Suppressor macrophage treated with lipopolysaccharide for 4 hours (primary cell): Measurements from ENCODE around the gene ACSM2B.
"Not testable (repeated sequence)": the region's sequence is repeated elsewhere in the genome, so short reads cannot be mapped to it uniquely, and the experiment has no call there.

Experiments
- DNase-seq: peaks from one replicate; pipeline ENCODE4 v3.0.0-alpha.2; 2020

Gene ACSM2B

DNA sequence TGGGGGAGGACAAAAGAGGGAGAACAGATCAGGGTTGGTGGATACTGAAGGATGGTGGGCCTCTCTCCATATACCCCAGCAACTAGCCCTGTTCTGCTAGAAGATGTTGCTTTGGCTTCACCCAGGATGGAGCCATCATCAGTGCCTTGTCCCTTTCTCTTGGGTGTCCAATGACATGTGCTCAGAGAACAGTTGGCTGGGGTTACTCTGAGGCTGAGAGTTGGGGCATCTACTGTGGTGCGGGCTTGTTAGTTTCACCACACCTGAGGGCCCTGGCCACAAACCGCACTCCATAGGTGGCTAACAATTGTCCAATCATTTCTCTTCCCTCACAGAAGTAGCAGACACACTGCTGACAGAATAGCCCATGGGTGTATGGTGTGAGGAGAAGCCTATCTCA is 18.9 kb upstream of the ACSM2B start:
- DNase-seq = not testable (repeated sequence)

DNA sequence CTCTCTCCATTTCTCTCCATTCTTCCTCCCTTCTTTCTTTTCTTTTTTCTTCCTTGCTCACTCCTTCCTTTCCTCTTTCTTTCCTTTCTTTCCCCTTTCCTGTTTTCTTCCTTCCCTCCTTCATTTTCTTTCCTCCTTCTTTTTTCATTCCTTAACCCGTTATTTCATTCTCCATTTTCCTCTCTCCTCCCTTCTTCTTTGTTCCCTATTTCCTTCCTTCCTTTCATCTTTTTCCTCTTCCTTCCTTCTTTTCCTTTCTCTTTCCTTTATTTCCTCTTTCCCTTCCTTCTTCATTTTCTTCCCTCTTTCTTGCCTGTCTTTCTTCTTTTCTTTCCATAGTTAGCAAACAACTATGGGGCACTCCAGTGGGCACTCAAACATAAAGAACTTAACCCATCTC is 16.6 kb upstream of the ACSM2B start:
- not testable (repeated sequence) for DNase-seq

GRCh38 chr16:20589486-20589885 is 13.3 kb upstream of the ACSM2B start:
- not testable (repeated sequence) for DNase-seq

DNA sequence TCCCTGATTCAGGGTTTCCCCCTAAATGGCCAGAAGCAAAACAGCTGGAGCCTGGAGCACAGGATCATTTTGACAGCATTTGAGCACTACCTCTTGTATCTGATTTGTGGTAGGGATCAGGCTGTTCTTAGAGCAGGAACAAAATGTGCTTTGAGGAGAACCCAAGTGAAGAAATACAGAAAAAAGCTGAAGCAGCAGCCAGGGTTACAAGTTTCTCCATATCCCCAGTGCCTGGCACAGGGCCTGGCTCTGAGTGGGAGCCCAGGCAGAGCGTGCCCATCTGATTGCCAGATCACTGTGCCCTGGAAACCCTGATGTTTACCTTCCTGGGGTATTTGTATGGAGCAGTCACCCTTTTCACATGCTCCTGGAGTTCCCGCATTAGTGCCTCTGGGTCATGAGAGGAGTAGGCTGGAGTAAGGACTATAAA is 11.5 kb upstream of the ACSM2B start:
- not testable (repeated sequence) for DNase-seq

GRCh38 chr16:20586716-20587115 is 10.5 kb upstream of the ACSM2B start:
- not testable (repeated sequence) for DNase-seq

- not testable (repeated sequence) for DNase-seq
Measured at GRCh38 chr16:20586112-20586511, 9.9 kb upstream of the ACSM2B start.

GRCh38 chr16:20580487-20581259 is 4.5 kb upstream of the ACSM2B start:
- DNase-seq = not testable (repeated sequence)

DNA sequence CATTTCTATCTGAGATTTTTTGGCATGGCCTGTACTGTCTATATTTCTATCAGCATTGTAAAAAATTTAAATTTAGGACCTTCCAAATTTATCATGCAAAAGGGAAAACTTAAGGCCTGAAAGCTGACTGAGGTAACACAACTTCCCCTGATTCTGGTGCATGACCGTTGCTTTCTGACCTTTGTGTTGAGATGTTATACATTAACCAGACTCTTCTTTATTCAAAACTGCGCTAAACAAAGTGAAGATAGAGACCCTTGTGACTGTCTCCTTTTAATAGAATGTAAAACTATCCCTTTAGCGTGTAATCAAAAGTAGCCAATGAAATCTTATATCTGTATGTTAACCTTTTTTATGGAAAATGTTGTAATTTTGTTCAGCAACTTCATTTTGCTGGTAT is 1.9 kb upstream of the ACSM2B start:
- DNase-seq = not testable (repeated sequence)

GRCh38 chr16:20569117-20569651 is 7.0 kb downstream of the ACSM2B start:
- not testable (repeated sequence) for DNase-seq

DNA sequence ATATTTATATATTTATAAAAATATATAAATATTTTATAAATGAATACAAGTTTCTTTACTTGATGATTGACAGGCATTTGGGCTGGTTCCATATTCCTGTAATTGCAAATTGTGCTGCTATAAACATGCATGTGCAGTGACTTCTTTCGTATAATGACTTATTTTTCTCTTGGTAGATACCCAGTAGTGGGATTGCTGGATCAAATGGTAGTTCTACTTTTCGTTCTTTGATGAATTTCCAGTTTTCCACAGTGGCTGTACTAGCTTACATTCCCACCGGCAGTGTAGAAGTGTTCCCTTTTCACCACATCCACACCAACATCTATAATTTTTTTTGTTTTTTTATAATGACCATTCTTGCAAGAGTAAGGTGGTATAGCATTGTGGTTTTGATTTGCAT is 7.8 kb downstream of the ACSM2B start:
- no peak for DNase-seq

GRCh38 chr16:20566864-20567263 is 9.3 kb downstream of the ACSM2B start:
- no peak for DNase-seq

DNA sequence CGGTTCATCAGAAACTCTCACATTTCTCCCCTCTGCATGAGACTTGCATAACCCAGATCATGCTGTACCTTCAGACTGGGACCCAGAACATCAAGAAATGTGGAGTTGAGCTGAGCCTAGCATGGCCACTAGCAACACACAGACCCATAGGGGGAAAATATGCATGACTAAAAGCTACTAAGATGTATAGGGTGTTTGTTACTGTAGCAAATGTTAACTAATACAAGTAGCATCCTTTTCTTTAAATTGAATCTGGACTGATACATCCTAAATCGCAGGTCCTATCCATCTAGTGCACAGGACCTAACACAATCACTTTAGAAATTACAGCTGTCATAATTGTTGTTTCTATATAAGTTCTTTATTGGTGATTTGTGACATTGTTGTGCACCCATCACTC is 10.8 kb downstream of the ACSM2B start:
- DNase-seq = not testable (repeated sequence)

DNA sequence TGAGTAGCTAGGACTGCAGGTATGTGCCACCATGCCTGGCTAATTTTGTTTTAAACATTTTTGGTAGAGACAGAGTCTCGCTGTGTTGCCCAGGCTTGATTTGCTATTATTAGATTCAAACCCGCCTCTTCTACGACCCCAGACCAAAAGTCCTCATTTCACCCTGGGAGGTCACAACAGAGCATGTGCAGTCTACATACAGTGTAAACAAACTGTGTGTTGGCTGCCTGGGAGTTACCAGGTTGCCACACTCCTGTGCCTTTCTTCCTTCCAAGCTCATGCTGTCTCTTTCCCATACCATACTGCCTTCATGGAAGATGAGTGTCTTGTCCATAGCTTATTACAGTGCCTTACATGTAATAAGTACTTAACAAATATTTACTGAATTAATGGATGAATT is 11.9 kb downstream of the ACSM2B start:
- not testable (repeated sequence) for DNase-seq

- not testable (repeated sequence) for DNase-seq
Measured at GRCh38 chr16:20555628-20556027, 20.5 kb downstream of the ACSM2B start.

DNA sequence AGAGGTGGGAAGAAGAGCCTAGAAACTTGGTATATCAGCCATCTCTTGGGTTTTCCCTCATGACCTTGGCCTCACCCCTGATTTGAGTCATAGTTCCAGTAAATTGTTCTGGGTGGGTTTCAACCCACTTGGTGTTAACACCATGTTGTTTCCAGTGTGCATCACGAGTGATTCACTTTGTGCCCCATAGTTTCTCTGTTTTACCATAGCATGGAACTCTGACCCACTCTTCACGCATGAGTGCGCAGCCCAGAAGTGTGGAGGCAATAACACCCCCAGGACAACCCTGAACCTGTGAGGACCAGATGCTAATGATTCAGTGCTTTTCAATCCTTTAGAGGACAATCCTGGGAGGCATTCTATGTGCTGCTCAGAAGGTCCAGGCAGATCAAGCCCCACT is 21.5 kb downstream of the ACSM2B start:
- DNase-seq = not testable (repeated sequence)

DNA sequence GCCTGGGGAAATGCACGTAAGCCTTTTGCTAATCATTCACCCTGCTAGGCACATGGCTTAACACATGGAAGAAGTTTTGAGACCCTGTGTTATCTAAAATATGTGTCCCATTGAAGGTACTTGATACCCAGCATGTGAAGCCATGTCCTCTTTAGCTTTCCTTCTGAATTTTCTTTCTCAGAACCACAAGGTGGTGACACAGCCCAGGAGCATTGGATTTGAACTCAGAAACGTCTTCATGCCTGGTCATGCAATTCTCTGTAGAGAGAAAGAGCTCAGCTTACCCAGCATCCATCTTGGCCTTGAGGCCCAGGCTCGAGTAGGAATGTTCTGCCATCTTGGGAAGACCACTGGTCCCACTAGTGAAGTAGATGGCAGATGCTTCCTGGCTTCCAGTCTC is 22.7 kb downstream of the ACSM2B start:
- not testable (repeated sequence) for DNase-seq

DNA sequence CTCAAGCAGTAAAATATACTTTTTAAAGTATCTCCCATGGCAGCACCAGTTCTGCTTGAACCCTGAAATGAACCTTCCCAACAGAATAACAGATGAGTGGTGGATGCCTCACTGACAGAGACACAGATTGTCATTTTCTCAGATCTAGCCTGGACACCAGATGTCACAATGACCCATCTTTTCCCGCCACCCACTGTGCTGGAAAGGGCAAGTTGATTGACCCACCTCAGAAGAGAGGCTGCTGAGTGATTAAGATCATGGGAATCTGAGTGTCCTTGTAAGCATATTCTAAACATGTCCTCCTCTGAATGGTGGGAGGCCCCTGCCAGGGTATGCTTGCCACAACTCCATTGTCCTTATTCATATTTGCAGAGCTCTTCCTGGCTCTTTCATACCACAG is 29.2 kb downstream of the ACSM2B start:
- not testable (repeated sequence) for DNase-seq

DNA sequence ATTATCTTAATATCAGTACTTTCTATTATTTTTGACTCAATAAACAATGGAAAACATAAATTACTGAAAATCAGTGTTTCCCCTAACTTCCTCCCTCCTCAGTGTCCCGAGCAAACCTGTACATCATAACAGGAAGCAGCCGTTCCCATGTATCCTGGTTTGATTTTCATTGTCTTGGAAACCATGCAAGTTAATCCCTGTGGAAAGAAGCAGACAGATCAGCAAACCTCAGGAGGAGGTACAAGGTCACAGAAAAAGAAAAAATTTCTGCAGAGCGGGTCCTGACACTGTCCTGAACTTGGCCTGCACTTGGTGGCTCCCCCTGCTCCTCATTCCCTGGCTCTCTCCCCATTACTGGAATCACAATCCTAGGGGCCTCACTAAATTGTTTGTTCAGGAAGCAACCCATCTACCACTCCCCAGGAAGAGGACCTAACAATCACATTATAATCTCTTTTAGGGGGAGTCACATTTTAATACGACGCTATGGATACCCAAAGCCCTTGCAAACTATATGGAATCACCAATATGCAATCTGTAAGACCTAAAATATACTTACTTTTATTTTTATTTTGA is 29.8 kb downstream of the ACSM2B start:
- not testable (repeated sequence) for DNase-seq

GRCh38 chr16:20540603-20541316 is 35.4 kb downstream of the ACSM2B start:
- not testable (repeated sequence) for DNase-seq

DNA sequence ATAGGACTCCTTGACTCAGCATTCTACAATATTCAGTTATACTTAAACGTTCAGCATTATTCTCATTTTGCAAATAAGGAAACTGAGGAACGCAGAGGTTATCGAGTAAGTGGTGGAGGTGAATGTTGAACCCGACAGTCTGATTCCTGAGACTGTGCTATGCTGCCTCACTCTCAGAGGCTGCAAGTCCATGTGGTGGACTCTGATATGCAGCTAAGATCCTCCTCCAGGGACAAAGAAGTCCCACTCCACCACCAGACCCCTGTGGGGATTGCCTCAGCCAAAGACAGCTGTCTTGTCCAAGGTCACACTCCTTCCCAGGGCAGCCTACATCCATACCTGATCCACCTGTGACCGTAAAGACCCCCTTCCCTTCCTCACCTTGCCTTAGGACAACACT is 37.5 kb downstream of the ACSM2B start:
- DNase-seq = no peak

GRCh38 chr16:20538181-20538580 is 38.0 kb downstream of the ACSM2B start:
- DNase-seq = no peak

DNA sequence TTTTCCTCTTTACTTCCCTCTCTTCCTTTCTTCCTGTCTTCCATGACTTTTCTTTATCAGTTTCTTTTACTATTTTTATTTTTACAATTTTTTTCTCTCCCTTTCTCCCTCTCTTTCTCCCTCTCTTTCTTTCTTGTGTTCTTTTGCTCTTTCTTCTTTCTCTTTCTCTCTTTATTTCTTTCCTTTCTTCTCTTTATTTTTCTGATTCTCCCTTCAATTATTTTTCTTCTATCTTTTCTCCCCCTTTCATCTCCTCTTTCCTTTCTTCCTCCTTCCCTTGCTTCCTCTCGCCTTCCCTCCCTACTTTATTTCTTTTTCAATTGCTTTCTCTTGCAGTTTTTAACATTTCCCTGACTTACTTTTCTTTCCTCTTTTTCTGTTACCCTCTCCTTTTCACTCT is 39.5 kb downstream of the ACSM2B start:
- not testable (repeated sequence) for DNase-seq

GRCh38 chr16:20532284-20532792 is 43.8 kb downstream of the ACSM2B start:
- DNase-seq = not testable (repeated sequence)
